HEK293T (cell line): ENCODE results near the gene NPAS3.

Source experiments
- CTCF ChIA-PET: fragments of 350-600 bp; formaldehyde crosslinking; extraction: SDS; loops from one replicate; lab custom pipeline; 2021; ENCODE audit warnings: antibody characterized with exemption, inconsistent platforms; lab: Yijun Ruan, JAX
- POLR2A ChIA-PET: fragments of 350-600 bp; formaldehyde crosslinking; extraction: SDS; loops from one replicate; lab custom pipeline; 2020; ENCODE audit warnings: antibody characterized with exemption, inconsistent platforms; lab: Yijun Ruan, JAX
- DNase-seq: peaks from one replicate; pipeline ENCODE4 v3.0.0; 2012; ENCODE audit warnings: mixed read lengths; ENCODE audit errors: extremely low spot score
- ARNT ChIP-seq: fragments of 450-650 bp; IDR thresholded peaks from 2 replicates; pipeline ENCODE4 v1.6.1; 2017; ENCODE audit warnings: mild to moderate bottlenecking
- BHLHE40 ChIP-seq: fragments of 450-650 bp; IDR thresholded peaks from 2 replicates; pipeline ENCODE4 v1.6.1; 2016; ENCODE audit warnings: mild to moderate bottlenecking, moderate library complexity, borderline replicate concordance
- CTBP1 ChIP-seq: fragments of 450-650 bp; IDR thresholded peaks from 2 replicates; pipeline ENCODE4 v1.6.1; 2016; ENCODE audit warnings: borderline replicate concordance
- ELF4 ChIP-seq: fragments of 450-650 bp; IDR thresholded peaks from 2 replicates; pipeline ENCODE4 v1.6.1; 2017; ENCODE audit warnings: antibody characterized with exemption
- FOXA1 ChIP-seq: fragments of 450-650 bp; IDR thresholded peaks from 2 replicates; pipeline ENCODE4 v1.6.1; 2016; ENCODE audit warnings: mild to moderate bottlenecking
- FOXK2 ChIP-seq: fragments of 450-650 bp; IDR thresholded peaks from 2 replicates; pipeline ENCODE4 v1.6.1; 2016; ENCODE audit warnings: mild to moderate bottlenecking
- FOXM1 ChIP-seq: fragments of 450-650 bp; IDR thresholded peaks from 2 replicates; pipeline ENCODE4 v1.6.1; 2017; ENCODE audit warnings: mild to moderate bottlenecking, borderline replicate concordance
- HDGF ChIP-seq: fragments of 450-650 bp; IDR thresholded peaks from 2 replicates; pipeline ENCODE4 v1.6.1; 2017; ENCODE audit warnings: antibody characterized with exemption, borderline replicate concordance
- L3MBTL2 ChIP-seq: fragments of 450-650 bp; conservative IDR thresholded peaks from 2 replicates; pipeline ENCODE4 v1.6.1; 2016; ENCODE audit warnings: mild to moderate bottlenecking
- LEF1 ChIP-seq: fragments of 450-650 bp; IDR thresholded peaks from 2 replicates; pipeline ENCODE4 v1.6.1; 2017; ENCODE audit warnings: mild to moderate bottlenecking, borderline replicate concordance
- NFRKB ChIP-seq: fragments of 450-650 bp; IDR thresholded peaks from 2 replicates; pipeline ENCODE4 v1.6.1; 2016; ENCODE audit warnings: mild to moderate bottlenecking, moderate library complexity
- PKNOX1 ChIP-seq: fragments of 450-650 bp; IDR thresholded peaks from 2 replicates; pipeline ENCODE4 v1.6.1; 2016
- SP1 ChIP-seq: fragments of 450-650 bp; IDR thresholded peaks from 2 replicates; pipeline ENCODE4 v1.6.1; 2017
- SUZ12 ChIP-seq: fragments of 450-650 bp; IDR thresholded peaks from 2 replicates; pipeline ENCODE4 v1.6.1; 2016; ENCODE audit warnings: mild to moderate bottlenecking
- TARDBP ChIP-seq: fragments of 450-650 bp; IDR thresholded peaks from 2 replicates; pipeline ENCODE4 v1.6.1; 2016
- ZNF384 ChIP-seq: fragments of 450-650 bp; IDR thresholded peaks from 2 replicates; pipeline ENCODE4 v1.6.1; 2016

NPAS3 gene

GRCh38 chr14:33806905-33807304 lies 868.2 kb downstream of the NPAS3 start:
- TF ChIP-seq ELF4 = no peak
- TF ChIP-seq NFRKB = no peak
- TF ChIP-seq ZNF384 = no peak
- no peak for TF ChIP-seq FOXM1
- TF ChIP-seq SP1 = no peak
- ChIA-PET CTCF (no interaction called here), POLR2A (no interaction called here)

GRCh38 chr14:33808187-33808586 lies 869.5 kb downstream of the NPAS3 start:
- CTCF ChIA-PET = no interaction called here
- POLR2A ChIA-PET = no interaction called here
- no peak for DNase-seq
- TF ChIP-seq FOXA1 = no peak
- TF ChIP-seq TARDBP = no peak
- no peak for TF ChIP-seq FOXK2
- TF ChIP-seq SP1 = no peak
- TF ChIP-seq PKNOX1 = no peak
- no peak for TF ChIP-seq L3MBTL2

More at GRCh38 chr14:33806905-33807304, 868.2 kb downstream of the NPAS3 start:
- DNase-seq = no peak

- CTCF ChIA-PET = interaction anchor here (0.9 kb wide), 1 partner anchor 135 kb away, joined by 3 read pairs; no protein-coding TSS in a partner anchor
- DNase-seq = no peak
Observed at GRCh38 chr14:33809396-33809981, 870.8 kb downstream of the NPAS3 start.

GRCh38 chr14:33810308-33810707 lies 871.6 kb downstream of the NPAS3 start:
- no peak for DNase-seq
- ChIA-PET CTCF (interaction anchor here (0.9 kb wide), 1 partner anchor 135 kb away, joined by 3 read pairs; no protein-coding TSS in a partner anchor), POLR2A (no interaction called here)

More at GRCh38 chr14:33809396-33809981, 870.8 kb downstream of the NPAS3 start:
- POLR2A ChIA-PET = no interaction called here
- TF ChIP-seq NFRKB (no peak), BHLHE40 (no peak), ELF4 (no peak), FOXK2 (no peak), TARDBP (no peak), HDGF (no peak), ARNT (no peak), SP1 (no peak), SUZ12 (no peak), LEF1 (no peak), FOXA1 (no peak), L3MBTL2 (no peak), ZNF384 (no peak)

GRCh38 chr14:33811721-33812120 lies 873.0 kb downstream of the NPAS3 start:
- no peak for TF ChIP-seq HDGF
- TF ChIP-seq FOXA1 = no peak
- POLR2A ChIA-PET = no interaction called here
- no peak for DNase-seq
- CTCF ChIA-PET = no interaction called here

More at GRCh38 chr14:33810308-33810707, 871.6 kb downstream of the NPAS3 start:
- TF ChIP-seq TARDBP (no peak), FOXK2 (no peak), NFRKB (no peak), SP1 (no peak), CTBP1 (no peak), L3MBTL2 (no peak), PKNOX1 (no peak), HDGF (no peak), FOXM1 (no peak), ZNF384 (no peak)

GRCh38 chr14:33812181-33812580 lies 873.5 kb downstream of the NPAS3 start:
- ChIA-PET CTCF (no interaction called here), POLR2A (no interaction called here)
- DNase-seq = no peak
- TF ChIP-seq SUZ12 (no peak), ELF4 (no peak), FOXM1 (no peak), LEF1 (no peak), SP1 (no peak), PKNOX1 (no peak), ARNT (no peak), TARDBP (no peak), L3MBTL2 (no peak)

- no peak for DNase-seq
- TF ChIP-seq FOXA1 (no peak), LEF1 (no peak), SP1 (no peak), ZNF384 (no peak), PKNOX1 (no peak), FOXM1 (no peak), TARDBP (no peak), L3MBTL2 (no peak), SUZ12 (no peak), NFRKB (no peak), BHLHE40 (no peak), HDGF (no peak), FOXK2 (no peak), ELF4 (no peak), CTBP1 (no peak), ARNT (no peak)
- ChIA-PET POLR2A (no interaction called here), CTCF (no interaction called here)
Observed at GRCh38 chr14:33812601-33813000, 873.9 kb downstream of the NPAS3 start.
